ENCODE measurements around the gene ZNF565.

The ZNF565 gene

DNA sequence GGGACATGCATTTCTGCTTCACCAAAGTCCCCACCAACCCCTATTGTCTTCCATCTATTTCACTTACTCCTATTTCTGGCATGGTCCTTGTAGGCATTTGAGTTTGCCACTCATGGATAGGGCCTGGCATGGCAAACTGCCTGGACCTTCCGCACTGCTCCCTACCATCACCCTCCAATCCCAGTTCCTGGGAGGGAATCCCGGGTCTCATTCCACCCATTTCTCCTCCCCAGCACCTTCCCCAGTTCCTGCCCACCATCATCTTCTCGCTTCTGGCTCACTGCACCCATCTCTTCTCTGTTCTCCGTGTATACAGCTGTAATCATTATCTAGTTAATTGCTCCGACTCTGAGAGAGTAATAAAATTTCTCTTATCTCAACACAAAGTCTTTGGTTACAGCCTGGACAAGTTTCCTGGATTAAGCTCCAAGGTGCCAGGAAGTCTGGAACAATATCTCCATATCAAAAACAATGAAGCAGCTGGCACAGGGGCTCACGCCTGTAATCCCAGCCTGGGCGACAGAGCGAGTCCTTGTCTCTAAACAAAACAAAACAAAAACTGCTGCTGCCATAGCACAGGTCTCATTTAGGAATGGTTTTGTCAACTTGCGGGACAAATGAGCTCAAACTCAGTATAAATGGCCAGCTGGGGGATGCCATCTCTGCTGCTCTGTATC is 45.2 kb downstream of the ZNF565 start:
- no peaks in the 10 kb centered on the region; a peak in 1 of 22 replicates for H4K20me1 ChIP-seq
- no peak overlapping the region for H3K27ac ChIP-seq
- peaks cover 7 to 27% (median 17%) of the 10 kb centered on the region in 11 experiments; a peak in 13 of 22 replicates for H3K36me3 ChIP-seq
- H3K4me2 ChIP-seq: no peak overlapping the region
- peaks cover 0 to 7% (median 2%) of the 10 kb centered on the region in 10 experiments; a peak in 8 of 20 replicates for H3K4me1 ChIP-seq
- no peak overlapping the region for H3K4me3 ChIP-seq
- H3K27me3 ChIP-seq: no peaks in the 10 kb centered on the region
- TF ChIP-seq Cebpa-rat (IDR thresholded peaks at IDR 0.05): no peak
- H3K9ac ChIP-seq: 0 out of 22 replicates have a peak overlapping the region, but pooled peaks of 1 of the 11 experiments have one; percentile 2
- no peaks in the 10 kb centered on the region for H3K9me3 ChIP-seq (replicated peaks in 1 of 11)

DNA sequence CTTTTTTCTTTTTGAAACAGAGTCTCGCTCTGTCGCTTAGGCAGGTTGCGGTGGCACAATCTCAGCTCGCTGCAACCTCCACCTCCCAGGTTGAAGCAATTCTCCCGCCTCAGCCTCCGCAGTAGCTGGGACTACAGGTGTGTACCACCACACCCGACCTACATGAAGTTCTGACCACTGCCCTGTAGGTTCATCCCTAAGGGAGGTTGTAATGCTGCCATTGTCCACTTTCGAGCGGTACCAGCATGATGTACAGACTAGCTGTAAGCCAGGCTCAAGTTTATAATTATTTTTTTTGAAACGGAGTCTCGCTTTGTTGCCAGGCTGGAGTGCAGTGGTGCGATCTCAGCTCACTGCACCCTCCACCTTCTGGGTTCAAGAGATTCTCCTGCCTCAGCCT is 50.7 kb downstream of the ZNF565 start:
- no peak for TF ChIP-seq Cebpa-rat (IDR thresholded peaks at IDR 0.05)
- Histone ChIP-seq H3K4me1 (no peaks in the 10 kb centered on the region), H4K20me1 (no peaks in the 10 kb centered on the region), H3K27ac (no peak overlapping the region), H3K4me2 (no peak overlapping the region), H3K9ac (no peak overlapping the region), H3K9me3 (replicated peaks in 1 of 11) (no peaks in the 10 kb centered on the region), H3K27me3 (no peaks in the 10 kb centered on the region), H3K36me3 (peaks cover 24 to 50% (median 31%) of the 10 kb centered on the region in 11 experiments; a peak in 21 of 22 replicates), H3K4me3 (no peak overlapping the region)

GRCh38 chr19:36160821-36161596 is 53.5 kb downstream of the ZNF565 start:
- H3K9ac ChIP-seq: no peak overlapping the region
- no peaks in the 10 kb centered on the region for H3K27me3 ChIP-seq
- H3K36me3 ChIP-seq: peaks cover 11 to 38% (median 24%) of the 10 kb centered on the region in 11 experiments; a peak in 21 of 22 replicates
- no peak overlapping the region for H3K4me2 ChIP-seq
- TF ChIP-seq Cebpa-rat (IDR thresholded peaks at IDR 0.05): no peak
- no peaks in the 10 kb centered on the region for H4K20me1 ChIP-seq
- no peaks in the 10 kb centered on the region for H3K9me3 ChIP-seq (replicated peaks in 1 of 11)
- no peak overlapping the region for H3K4me3 ChIP-seq
- H3K27ac ChIP-seq: no peak overlapping the region
- no peaks in the 10 kb centered on the region for H3K4me1 ChIP-seq

DNA sequence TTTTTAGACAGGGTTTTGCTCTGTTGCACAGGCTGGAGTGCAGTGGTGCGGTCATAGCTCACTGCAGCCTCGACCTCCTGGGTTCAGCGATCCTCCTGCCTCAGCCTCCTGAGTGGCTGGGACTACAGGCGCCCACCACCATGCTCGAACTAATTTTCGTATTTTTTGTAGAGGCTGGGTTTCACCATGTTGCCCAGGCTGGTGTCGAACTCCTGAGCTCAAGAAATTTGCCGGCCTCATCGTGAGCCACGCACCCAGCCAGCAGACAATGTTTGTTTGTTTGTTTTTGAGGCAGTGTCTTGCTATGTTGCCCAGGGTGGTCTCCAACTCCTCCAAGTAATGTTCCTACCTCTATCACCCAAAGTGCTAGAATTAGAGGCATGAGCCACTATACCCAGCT is 61.3 kb downstream of the ZNF565 start:
- peaks cover 43 to 65% (median 54%) of the 10 kb centered on the region in 11 experiments for H3K36me3 ChIP-seq
- no peaks in the 10 kb centered on the region for H3K9me3 ChIP-seq (replicated peaks in 1 of 11)
- no peak for TF ChIP-seq Cebpa-rat (IDR thresholded peaks at IDR 0.05)
- no peak overlapping the region for H3K9ac ChIP-seq
- H3K4me3 ChIP-seq: no peak overlapping the region
- no peak overlapping the region for H3K27ac ChIP-seq
- peaks cover 0 to 55% (median 24%) of the 10 kb centered on the region in 11 experiments; a peak in 16 of 22 replicates for H4K20me1 ChIP-seq
- no peaks in the 10 kb centered on the region for H3K27me3 ChIP-seq
- H3K4me1 ChIP-seq: no peaks in the 10 kb centered on the region
- H3K4me2 ChIP-seq: no peak overlapping the region

DNA sequence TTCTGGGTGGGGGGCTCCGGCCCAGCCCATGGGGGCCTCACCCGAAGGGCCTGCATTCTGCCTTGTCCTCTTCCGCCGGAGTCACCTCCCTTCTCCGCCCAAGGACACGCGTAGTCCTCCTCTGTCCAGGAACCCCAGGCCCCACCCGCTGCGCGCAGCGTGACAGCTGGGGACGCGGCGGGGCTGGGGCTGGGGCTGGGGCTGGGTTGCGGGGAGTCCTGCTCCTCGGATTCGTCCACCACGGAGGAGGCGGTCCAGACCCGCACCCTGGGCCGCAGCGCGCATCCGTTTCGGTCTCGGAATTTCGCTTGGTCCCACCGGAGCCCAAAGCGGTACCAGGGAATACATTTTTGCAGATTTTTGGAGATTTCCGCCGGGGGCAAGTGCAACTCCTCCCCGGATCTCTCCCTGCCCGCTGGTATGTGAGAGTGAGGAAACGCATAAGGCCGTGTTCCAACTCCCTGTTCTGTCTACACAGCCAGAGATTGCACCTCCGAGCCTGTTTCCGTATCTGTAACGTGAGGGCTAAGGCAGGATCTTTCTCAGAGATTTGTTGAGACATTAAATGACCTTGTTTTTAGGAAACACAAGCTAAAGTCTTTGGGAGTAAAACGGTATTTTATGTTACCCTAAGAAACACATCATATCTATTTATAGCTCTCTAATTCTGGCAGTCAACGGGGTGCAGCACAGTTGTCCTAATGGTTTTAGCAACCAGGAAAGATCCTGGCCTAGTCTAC is 61.9 kb downstream of the ZNF565 start, which contains the start of gene COX7A1:
TSS of gene COX7A1 (minus strand) at position 96 of the 740 bp plus-strand sequence. CDS start at position 56, 40 bp downstream.
- no peak for TF ChIP-seq Cebpa-rat (IDR thresholded peaks at IDR 0.05)
- Histone ChIP-seq H3K9ac (no peak within 1 kb of the TSS), H3K9me3 (replicated peaks in 1 of 11) (no peaks in the 10 kb centered on the region), H3K27ac (no peak within 1 kb of the TSS), H4K20me1 (peaks cover 0 to 61% (median 28%) of the 10 kb centered on the region in 11 experiments; a peak in 16 of 22 replicates), H3K4me2 (no peak within 1 kb of the TSS), H3K36me3 (peaks cover 49 to 71% (median 60%) of the 10 kb centered on the region in 11 experiments), H3K27me3 (no peaks in the 10 kb centered on the region), H3K4me3 (no peak within 1 kb of the TSS), H3K4me1 (no peaks in the 10 kb centered on the region)

DNA sequence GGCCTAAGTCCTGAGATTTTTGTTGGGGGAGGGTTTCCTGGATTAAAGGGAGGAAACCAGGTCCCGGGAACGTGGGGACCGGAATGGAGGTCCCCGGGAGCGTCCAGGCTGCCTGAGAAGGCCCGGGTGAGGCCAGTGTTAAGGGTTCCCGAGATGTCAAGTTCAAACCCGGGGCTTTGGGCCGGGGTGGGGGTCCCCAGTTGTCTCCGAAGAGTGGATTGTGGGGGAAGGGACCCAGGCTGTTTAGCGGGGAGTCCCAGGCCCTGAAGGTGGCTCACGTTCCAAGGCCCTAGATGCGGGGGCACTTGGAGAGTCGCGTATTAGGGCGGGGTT is 62.5 kb downstream of the ZNF565 start:
- H3K4me3 ChIP-seq: no peak overlapping the region
- no peaks in the 10 kb centered on the region for H3K4me1 ChIP-seq
- H4K20me1 ChIP-seq: peaks cover 0 to 67% (median 28%) of the 10 kb centered on the region in 11 experiments; a peak in 17 of 22 replicates
- H3K27ac ChIP-seq: no peak overlapping the region
- H3K4me2 ChIP-seq: no peak overlapping the region
- TF ChIP-seq Cebpa-rat (IDR thresholded peaks at IDR 0.05): no peak
- no peaks in the 10 kb centered on the region for H3K9me3 ChIP-seq (replicated peaks in 1 of 11)
- no peaks in the 10 kb centered on the region for H3K27me3 ChIP-seq
- H3K9ac ChIP-seq: no peak overlapping the region
- peaks cover 54 to 77% (median 66%) of the 10 kb centered on the region in 11 experiments for H3K36me3 ChIP-seq

DNA sequence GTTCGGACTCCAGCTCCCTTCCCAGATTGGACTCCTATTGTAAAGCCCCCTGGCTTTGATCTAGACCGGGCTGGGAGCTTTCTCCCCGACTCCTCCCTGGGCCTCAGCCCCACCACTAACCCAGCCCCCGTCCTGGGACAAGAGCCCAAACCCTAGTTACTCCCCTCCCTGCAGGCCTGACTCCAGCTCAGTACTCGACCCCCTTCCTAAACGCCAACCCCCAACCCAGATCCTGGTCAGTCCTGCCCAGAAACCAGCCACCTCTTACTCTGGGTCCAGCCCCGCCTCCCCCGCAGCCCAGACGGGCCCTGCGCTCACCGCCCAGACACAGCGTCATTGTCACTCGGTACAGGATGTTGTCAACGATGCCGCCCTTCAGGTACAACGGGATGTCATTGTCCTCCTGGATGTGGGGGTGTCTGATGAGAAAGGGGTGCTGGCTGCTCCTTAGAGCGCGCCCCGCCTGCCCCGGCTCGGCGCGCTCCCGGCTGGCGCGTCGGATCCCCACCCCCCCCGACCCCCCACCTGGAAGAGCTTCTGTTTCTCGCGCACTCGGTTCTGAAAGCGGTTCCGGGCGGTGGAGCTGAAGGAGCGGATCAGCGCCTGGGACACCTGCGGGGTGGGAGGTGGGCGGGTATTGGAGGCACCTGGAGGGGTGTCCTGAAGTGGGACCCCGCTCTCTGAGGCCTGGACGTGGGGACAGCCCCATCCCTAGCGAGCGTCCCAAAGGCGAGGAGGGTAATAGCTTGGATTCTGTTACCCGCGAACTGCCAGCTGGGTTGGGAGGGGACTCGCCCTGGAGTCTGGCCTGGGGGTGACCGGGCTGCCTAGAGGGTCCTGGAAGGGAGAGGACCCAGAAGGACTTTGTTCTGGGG is 63.1 kb downstream of the ZNF565 start:
- no peak for TF ChIP-seq Cebpa-rat (IDR thresholded peaks at IDR 0.05)
- peaks cover 60 to 83% (median 72%) of the 10 kb centered on the region in 11 experiments for H3K36me3 ChIP-seq
- no peak overlapping the region for H3K4me2 ChIP-seq

DNA sequence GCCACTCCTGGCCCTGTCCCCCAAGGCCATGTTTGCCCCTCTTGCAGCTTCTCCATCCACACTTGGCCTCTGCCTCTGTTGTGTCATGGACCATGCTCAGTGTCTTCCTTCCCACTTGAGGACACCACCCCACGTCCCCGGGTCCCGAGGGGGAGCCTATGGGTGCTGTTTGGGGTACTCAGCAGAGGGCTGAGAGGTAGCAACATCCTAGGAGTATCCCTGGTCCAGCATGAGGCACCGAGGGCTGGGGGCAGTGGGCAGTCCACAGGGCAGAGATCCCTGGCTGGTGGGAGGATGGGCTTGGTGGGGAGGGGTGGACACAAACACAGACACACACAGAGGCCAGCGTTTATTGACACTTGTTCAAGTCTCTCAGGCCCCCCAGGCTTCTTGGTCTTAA is 63.9 kb downstream of the ZNF565 start:
- Histone ChIP-seq H3K27ac (no peak overlapping the region), H3K4me2 (no peak overlapping the region), H4K20me1 (peaks cover 6 to 80% (median 42%) of the 10 kb centered on the region in 11 experiments; a peak in 18 of 22 replicates), H3K9ac (peak overlapping the region in 1 of 11 experiments; percentile 4; a peak in 1 of 22 replicates), H3K9me3 (replicated peaks in 1 of 11) (no peaks in the 10 kb centered on the region), H3K27me3 (no peaks in the 10 kb centered on the region), H3K36me3 (peaks cover 68 to 91% (median 80%) of the 10 kb centered on the region in 11 experiments), H3K4me3 (no peak overlapping the region), H3K4me1 (no peaks in the 10 kb centered on the region)
- no peak for TF ChIP-seq Cebpa-rat (IDR thresholded peaks at IDR 0.05)

More for the DNA sequence above, 63.1 kb downstream of the ZNF565 start:
- H3K4me3 ChIP-seq: no peak overlapping the region
- no peak overlapping the region for H3K9ac ChIP-seq
- no peak overlapping the region for H3K27ac ChIP-seq
- H3K4me1 ChIP-seq: no peaks in the 10 kb centered on the region
- no peaks in the 10 kb centered on the region for H3K9me3 ChIP-seq (replicated peaks in 1 of 11)
- no peaks in the 10 kb centered on the region for H3K27me3 ChIP-seq
- H4K20me1 ChIP-seq: peaks cover 3 to 73% (median 34%) of the 10 kb centered on the region in 11 experiments; a peak in 18 of 22 replicates
